Pulmonary artery endothelial cell (primary cell): ENCODE data around the gene CCDC179. TPM values are rescaled to one million over a fixed set of nuclear protein-coding genes. Genes with fewer than 3 reads are reported as not detected.

ENCODE experiments used
- DNase-seq: peaks from one replicate; pipeline ENCODE4 v3.0.0-alpha.2; 2011; ENCODE audit warnings: low read depth, low spot score
- total RNA-seq: library from RNA; depleted of rRNA; stranded (reverse); fragments of >200 nt; gene quantifications from 2 replicates; pipeline ENCODE4 v1.2.3, GENCODE V29; 2014

CCDC179 gene
- total RNA-seq, 1 donor from 2014 or later: not detected

DNA sequence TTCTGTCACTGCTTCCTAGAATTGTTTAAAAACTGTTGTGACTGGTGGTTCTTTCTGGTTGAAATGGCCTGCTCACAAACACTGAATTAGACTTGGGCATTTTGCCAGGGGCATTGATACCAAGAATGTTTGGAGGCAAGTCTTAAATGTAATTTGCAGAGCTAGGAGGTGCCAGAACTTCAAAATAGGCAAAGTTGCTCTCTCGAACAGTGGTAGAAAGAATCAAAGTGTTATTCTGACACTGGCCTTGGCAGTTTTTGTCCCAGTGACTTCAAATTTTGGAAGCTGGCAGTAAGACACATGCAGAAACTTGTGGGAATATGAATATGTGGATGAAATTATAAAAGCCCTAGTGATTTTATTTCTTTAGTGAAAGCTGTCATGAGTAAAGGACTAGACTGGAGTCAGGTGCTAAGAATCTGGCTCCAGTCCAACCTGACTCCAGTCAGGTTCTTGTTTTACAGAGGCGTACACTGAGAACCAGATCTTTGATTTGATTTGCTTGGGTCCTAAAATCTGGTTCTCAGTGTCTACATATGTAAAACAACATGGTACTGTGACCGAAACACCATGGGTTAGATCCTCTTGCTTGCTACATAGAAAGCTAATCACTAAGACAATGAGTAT is 51.6 kb downstream of the CCDC179 start:
- DNase-seq: no peak

DNA sequence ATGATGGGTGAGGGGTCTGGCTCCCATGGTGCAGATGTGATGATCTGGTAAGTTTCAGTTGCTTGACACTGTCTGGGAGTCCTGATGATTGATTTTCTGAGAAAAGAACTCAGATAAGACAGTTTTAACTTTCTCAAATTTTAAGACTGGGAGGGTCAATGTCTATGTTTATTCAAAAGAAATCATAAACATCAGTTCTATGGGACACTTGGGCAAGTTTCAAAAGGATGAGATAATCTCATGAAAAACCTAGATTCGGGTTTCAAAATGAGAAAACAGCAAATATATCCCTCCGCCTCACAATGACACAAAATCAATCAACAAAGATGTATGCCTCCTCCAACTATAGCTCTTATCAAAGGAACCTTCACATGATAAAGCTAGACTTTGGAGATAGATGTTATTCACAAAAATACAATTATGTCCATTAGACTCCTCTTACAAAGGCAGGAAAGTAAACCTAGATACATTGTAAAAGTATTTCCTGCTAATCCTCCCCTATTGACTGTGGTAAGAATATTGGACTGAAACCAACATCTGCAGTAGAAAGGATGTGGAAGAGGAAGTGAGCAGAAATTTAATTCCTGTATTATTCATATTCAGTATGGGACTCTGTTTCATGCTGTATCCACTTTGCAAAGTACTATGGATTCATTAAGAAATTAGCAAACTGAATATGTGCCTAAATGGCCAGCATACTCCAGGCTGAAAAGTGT is 52.3 kb downstream of the CCDC179 start:
- DNase-seq: peak; percentile 71

DNA sequence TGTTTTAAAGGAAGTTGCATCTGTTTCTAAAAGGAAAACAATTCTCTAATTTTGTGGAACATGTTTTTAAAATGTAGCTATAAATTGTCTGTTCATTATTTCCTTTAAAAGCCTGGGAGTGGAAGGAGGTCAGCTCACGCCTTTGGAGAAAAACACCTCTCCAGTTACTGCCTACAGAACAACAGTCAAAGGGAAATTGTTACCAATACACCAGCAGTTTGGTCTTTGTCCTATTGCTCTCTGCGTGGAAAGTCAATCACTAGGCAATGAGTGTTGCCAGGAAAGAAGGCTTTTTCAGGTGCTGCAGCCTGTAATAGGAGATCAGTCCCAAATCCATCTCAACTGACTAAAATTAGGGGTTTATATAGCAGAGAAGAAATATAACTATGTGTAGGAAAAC is 52.9 kb downstream of the CCDC179 start:
- DNase-seq: no peak

DNA sequence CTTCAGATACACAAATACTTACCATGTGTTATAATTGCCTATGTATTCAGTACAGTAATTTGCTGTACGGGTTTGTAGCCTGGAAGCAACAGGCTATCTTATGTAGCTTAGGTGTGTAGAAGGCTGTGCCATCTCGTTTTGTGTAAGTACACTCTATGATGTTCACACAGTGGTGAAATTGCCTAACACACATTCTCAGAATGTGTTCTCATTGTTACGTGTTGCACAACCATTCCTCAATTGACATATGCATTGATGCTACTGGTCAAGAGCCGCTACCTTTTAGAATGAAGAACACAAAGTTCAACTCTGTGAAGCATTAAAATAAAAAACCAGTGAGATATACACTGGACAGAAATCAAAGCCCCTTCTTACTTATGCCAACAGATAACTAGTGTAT is 57.4 kb downstream of the CCDC179 start:
- DNase-seq: no peak

DNA sequence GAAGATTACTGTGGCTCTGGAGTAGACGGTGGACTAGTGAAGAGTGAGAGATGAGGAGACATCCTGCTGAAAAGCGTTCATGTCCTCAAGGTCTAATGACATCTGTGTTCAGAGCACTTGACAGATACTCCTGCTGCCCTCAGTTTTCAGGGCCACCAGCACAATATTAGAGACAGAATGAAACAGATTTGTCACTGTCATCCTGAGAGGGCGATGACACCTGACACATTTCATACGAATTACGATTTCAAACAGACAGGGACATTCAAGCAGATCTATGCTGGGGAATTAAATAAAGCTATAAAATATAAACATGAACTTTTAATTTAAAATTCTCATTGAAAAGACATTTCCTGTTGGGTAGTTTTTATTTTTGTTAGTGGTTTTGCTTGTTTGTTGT is 59.8 kb downstream of the CCDC179 start:
- no peak for DNase-seq

DNA sequence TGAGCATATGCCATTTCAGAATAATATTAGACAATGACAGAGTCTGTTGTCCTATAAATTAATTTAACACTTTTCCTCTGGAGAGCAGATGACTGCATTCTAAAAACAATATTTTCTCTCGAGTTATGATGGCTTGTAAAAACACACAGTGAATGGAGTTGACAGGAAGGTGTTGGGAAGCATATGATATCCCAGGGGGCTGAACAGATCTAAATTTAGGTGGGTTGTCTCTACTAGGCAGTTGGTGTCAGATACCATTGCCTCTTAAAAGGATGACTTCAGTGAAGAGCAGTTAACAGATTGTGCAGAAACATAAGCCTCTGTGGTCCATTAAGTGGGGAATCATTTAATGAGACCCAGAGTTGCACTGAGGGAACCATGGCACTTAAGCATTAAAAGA is 61.4 kb downstream of the CCDC179 start:
- no peak for DNase-seq

DNA sequence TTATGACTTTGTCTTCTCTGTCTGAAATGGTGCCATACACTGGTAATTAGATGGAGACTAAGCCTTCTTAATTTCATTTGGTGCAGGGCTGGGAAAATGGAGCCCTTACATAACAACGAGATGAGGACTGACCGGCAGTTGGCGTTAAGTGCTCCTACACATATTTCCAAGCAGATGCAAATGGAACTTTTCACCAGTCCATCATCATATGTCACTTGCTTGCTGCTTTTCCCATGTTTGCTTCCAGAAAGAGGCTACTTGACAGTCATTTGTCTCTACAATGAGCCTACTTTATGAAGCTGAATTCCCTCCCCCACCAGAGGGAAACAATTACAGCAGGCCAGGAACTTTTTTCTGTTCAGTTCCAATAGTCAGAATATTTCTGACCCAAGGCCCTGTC is 63.2 kb downstream of the CCDC179 start:
- DNase-seq: no peak

Other genes starting within 250 kb of the CCDC179 start
- gene FANCF, start 234.7 kb downstream of the CCDC179 start, total RNA-seq: 13.3 and 13.5 TPM in 2 replicates
- 0.53 and 0.88 TPM in 2 replicates for gene GAS2, start 193.9 kb downstream of the CCDC179 start, total RNA-seq
- 15.8 and 23.6 TPM in 2 replicates for gene SVIP, start 30.7 kb downstream of the CCDC179 start, total RNA-seq